ENCODE measurements around the gene HPCAL1. TPM values are rescaled to one million over a fixed set of nuclear protein-coding genes. Genes with fewer than 3 reads are reported as not detected.
A peak's percentile ranks its signal among the peaks of the same experiment; 100 is the strongest.

The HPCAL1 gene
- total RNA-seq, 1 donor from 2014 or later = 17.3 TPM

GRCh38 chr2:10347562-10347948 lies 44.9 kb downstream of the HPCAL1 start:
- peaks cover 30% of the 10 kb centered on the region for H3K4me1 Mint-ChIP-seq
- TF ChIP-seq CTCF (conservative IDR thresholded peaks at IDR 0.05) = no peak
- no peaks in the 10 kb centered on the region for H3K36me3 Mint-ChIP-seq (ENCODE audit: low read depth)
- DNase-seq (ENCODE audit: low read depth, low spot score) = no peak
- no peaks in the 10 kb centered on the region for H3K27me3 Mint-ChIP-seq (ENCODE audit: low read depth)
- H3K4me3 Mint-ChIP-seq = no peak overlapping the region
- no peak overlapping the region for H3K27ac Mint-ChIP-seq (ENCODE audit: unreplicated experiment)
- no peaks in the 10 kb centered on the region for H3K9me3 Mint-ChIP-seq

GRCh38 chr2:10348891-10349290 lies 46.2 kb downstream of the HPCAL1 start:
- Mint-ChIP-seq H3K27ac (ENCODE audit: unreplicated experiment) (no peak overlapping the region), H3K4me3 (no peak overlapping the region), H3K36me3 (ENCODE audit: low read depth) (no peaks in the 10 kb centered on the region), H3K4me1 (peaks cover 24% of the 10 kb centered on the region), H3K9me3 (no peaks in the 10 kb centered on the region), H3K27me3 (ENCODE audit: low read depth) (no peaks in the 10 kb centered on the region)
- no peak for TF ChIP-seq CTCF (conservative IDR thresholded peaks at IDR 0.05)
- DNase-seq (ENCODE audit: low read depth, low spot score) = no peak

GRCh38 chr2:10350761-10351160 lies 48.1 kb downstream of the HPCAL1 start:
- Mint-ChIP-seq H3K9me3 (no peaks in the 10 kb centered on the region), H3K36me3 (ENCODE audit: low read depth) (no peaks in the 10 kb centered on the region), H3K27me3 (ENCODE audit: low read depth) (no peaks in the 10 kb centered on the region), H3K4me3 (no peak overlapping the region), H3K4me1 (peaks cover 12% of the 10 kb centered on the region), H3K27ac (ENCODE audit: unreplicated experiment) (no peak overlapping the region)
- TF ChIP-seq CTCF (conservative IDR thresholded peaks at IDR 0.05) = no peak
- no peak for DNase-seq (ENCODE audit: low read depth, low spot score)

GRCh38 chr2:10352361-10352760 lies 49.7 kb downstream of the HPCAL1 start:
- no peaks in the 10 kb centered on the region for H3K36me3 Mint-ChIP-seq (ENCODE audit: low read depth)
- no peak overlapping the region for H3K4me3 Mint-ChIP-seq
- TF ChIP-seq CTCF (conservative IDR thresholded peaks at IDR 0.05) = no peak
- peak overlapping the region; percentile 44 for H3K27ac Mint-ChIP-seq (ENCODE audit: unreplicated experiment)
- peaks cover 9% of the 10 kb centered on the region for H3K4me1 Mint-ChIP-seq
- H3K27me3 Mint-ChIP-seq (ENCODE audit: low read depth) = no peaks in the 10 kb centered on the region
- DNase-seq (ENCODE audit: low read depth, low spot score) = no peak
- no peaks in the 10 kb centered on the region for H3K9me3 Mint-ChIP-seq

GRCh38 chr2:10352972-10353371 lies 50.3 kb downstream of the HPCAL1 start:
- H3K4me1 Mint-ChIP-seq = peaks cover 9% of the 10 kb centered on the region
- no peaks in the 10 kb centered on the region for H3K9me3 Mint-ChIP-seq
- no peak overlapping the region for H3K27ac Mint-ChIP-seq (ENCODE audit: unreplicated experiment)
- H3K4me3 Mint-ChIP-seq = no peak overlapping the region
- no peak for TF ChIP-seq CTCF (conservative IDR thresholded peaks at IDR 0.05)
- no peak for DNase-seq (ENCODE audit: low read depth, low spot score)
- H3K36me3 Mint-ChIP-seq (ENCODE audit: low read depth) = no peaks in the 10 kb centered on the region
- H3K27me3 Mint-ChIP-seq (ENCODE audit: low read depth) = no peaks in the 10 kb centered on the region

GRCh38 chr2:10353931-10354330 lies 51.2 kb downstream of the HPCAL1 start:
- no peak for DNase-seq (ENCODE audit: low read depth, low spot score)
- Mint-ChIP-seq H3K9me3 (no peaks in the 10 kb centered on the region), H3K36me3 (ENCODE audit: low read depth) (no peaks in the 10 kb centered on the region), H3K27me3 (ENCODE audit: low read depth) (no peaks in the 10 kb centered on the region), H3K4me1 (peaks cover 9% of the 10 kb centered on the region), H3K27ac (ENCODE audit: unreplicated experiment) (no peak overlapping the region), H3K4me3 (no peak overlapping the region)
- TF ChIP-seq CTCF (conservative IDR thresholded peaks at IDR 0.05) = no peak

Measured in neural crest cell (in vitro differentiated cells).